HEK293 (cell line): ENCODE results near the gene SYNDIG1L.
"Not testable (repeated sequence)": the region's sequence is repeated elsewhere in the genome, so short reads cannot be mapped to it uniquely, and the experiment has no call there.

ENCODE experiments used
- CTCF ChIA-PET: fragments of 350-600 bp; formaldehyde crosslinking; extraction: SDS; loops from one replicate; lab custom pipeline; 2021; ENCODE audit warnings: antibody characterized with exemption; lab: Yijun Ruan, JAX
- POLR2A ChIA-PET: fragments of 300-600 bp; formaldehyde crosslinking; extraction: SDS; loops from one replicate; lab custom pipeline; 2020; ENCODE audit warnings: antibody characterized with exemption, inconsistent platforms; lab: Yijun Ruan, JAX
- H3K27ac ChIP-seq: fragments of 200-500 bp; sonication (Bioruptor generic); 2 replicates; pipeline ENCODE4 v1.5.1; 2014; ENCODE audit warnings: low read depth, low read length, control low read depth, inconsistent platforms; ENCODE audit errors: extremely low read depth
- H3K36me3 ChIP-seq, 2 experiments: fragments of 200-500 bp in 1 of 2; sonication (Bioruptor generic) in 1 of 2; 1 replicate in 1 of 2; 2 replicates in 1 of 2; pipeline ENCODE4 v1.5.1; 2014 to 2017; ENCODE audit warnings: inconsistent platforms in 2 of 2, low read length in 2 of 2; ENCODE audit not compliant: control insufficient read depth in 2 of 2, insufficient read depth in 1 of 2
- H3K4me1 ChIP-seq: fragments of 200-500 bp; sonication (Bioruptor generic); 2 replicates; pipeline ENCODE4 v1.5.1; 2014; ENCODE audit warnings: mild to moderate bottlenecking, low read length, inconsistent platforms; ENCODE audit not compliant: control insufficient read depth, insufficient read depth
- H3K4me3 ChIP-seq: 2 replicates; pipeline ENCODE4 v1.5.1; 2011; ENCODE audit warnings: low read depth, mild to moderate bottlenecking, control low read depth, low read length, moderate library complexity
- H3K9me3 ChIP-seq: fragments of 200-500 bp; sonication (Bioruptor generic); 2 replicates; pipeline ENCODE4 v1.5.1; 2014; ENCODE audit warnings: low read depth, low read length, inconsistent platforms; ENCODE audit not compliant: control insufficient read depth, insufficient read depth
- HOXA7 ChIP-seq: sonication (generic); formaldehyde crosslinking; IDR thresholded peaks from 2 replicates; pipeline ENCODE4 v1.8.1; 2022; ENCODE audit warnings: missing genetic modification reagents, borderline replicate concordance
- KLF16 ChIP-seq: fragments of 450-650 bp; formaldehyde crosslinking; IDR thresholded peaks from 2 replicates; pipeline ENCODE4 v1.5.1; 2017; ENCODE audit warnings: missing biosample characterization, missing genetic modification characterization
- MEIS1 ChIP-seq: sonication (generic); formaldehyde crosslinking; IDR thresholded peaks from 2 replicates; pipeline ENCODE4 v1.8.1; 2022; ENCODE audit warnings: missing genetic modification reagents, mild to moderate bottlenecking, borderline replicate concordance
- OVOL3 ChIP-seq: fragments of 450-650 bp; formaldehyde crosslinking; IDR thresholded peaks from 2 replicates; pipeline ENCODE4 v1.5.1; 2016; ENCODE audit warnings: missing biosample characterization, missing genetic modification characterization
- RBAK ChIP-seq: fragments of 450-650 bp; formaldehyde crosslinking; IDR thresholded peaks from 2 replicates; pipeline ENCODE4 v1.5.1; 2016; ENCODE audit warnings: missing biosample characterization, missing genetic modification characterization
- REPIN1 ChIP-seq: fragments of 450-650 bp; formaldehyde crosslinking; IDR thresholded peaks from 2 replicates; pipeline ENCODE4 v1.5.1; 2017; ENCODE audit warnings: missing biosample characterization, missing genetic modification characterization, low read depth
- SCRT2 ChIP-seq: fragments of 450-650 bp; formaldehyde crosslinking; IDR thresholded peaks from 2 replicates; pipeline ENCODE4 v1.5.1; 2016; ENCODE audit warnings: missing biosample characterization, missing genetic modification characterization
- SETDB1 ChIP-seq: IDR thresholded peaks from one replicate; pipeline ENCODE4 v1.6.1; 2017; ENCODE audit warnings: mild to moderate bottlenecking, low read length, moderate library complexity, mixed read lengths; ENCODE audit not compliant: insufficient read length
- WT1 ChIP-seq: fragments of 450-650 bp; formaldehyde crosslinking; IDR thresholded peaks from 2 replicates; pipeline ENCODE4 v1.5.1; 2016; ENCODE audit warnings: missing biosample characterization, missing genetic modification characterization
- ZFHX2 ChIP-seq: fragments of 450-650 bp; formaldehyde crosslinking; conservative IDR thresholded peaks from 2 replicates; pipeline ENCODE4 v1.5.1; 2016; ENCODE audit warnings: missing biosample characterization, missing genetic modification characterization
- ZFP37 ChIP-seq: fragments of 450-650 bp; formaldehyde crosslinking; IDR thresholded peaks from 2 replicates; pipeline ENCODE4 v1.5.1; 2016; ENCODE audit warnings: missing biosample characterization, missing genetic modification characterization
- ZNF324 ChIP-seq: fragments of 450-650 bp; formaldehyde crosslinking; IDR thresholded peaks from 2 replicates; pipeline ENCODE4 v1.5.1; 2016; ENCODE audit warnings: missing biosample characterization, missing genetic modification characterization
- ZNF335 ChIP-seq: fragments of 450-650 bp; formaldehyde crosslinking; conservative IDR thresholded peaks from 2 replicates; pipeline ENCODE4 v1.5.1; 2016; ENCODE audit warnings: missing biosample characterization, missing genetic modification characterization
- ZNF366 ChIP-seq: fragments of 450-650 bp; formaldehyde crosslinking; conservative IDR thresholded peaks from 2 replicates; pipeline ENCODE4 v1.5.1; 2016; ENCODE audit warnings: missing biosample characterization, missing genetic modification characterization
- ZNF426 ChIP-seq: fragments of 450-650 bp; formaldehyde crosslinking; IDR thresholded peaks from 2 replicates; pipeline ENCODE4 v1.5.1; 2017; ENCODE audit warnings: missing biosample characterization, missing genetic modification characterization, mild to moderate bottlenecking, inconsistent platforms, moderate library complexity
- ZNF473 ChIP-seq: fragments of 450-650 bp; formaldehyde crosslinking; IDR thresholded peaks from 2 replicates; pipeline ENCODE4 v1.5.1; 2017; ENCODE audit warnings: missing biosample characterization, missing genetic modification characterization
- ZNF555 ChIP-seq: fragments of 450-650 bp; formaldehyde crosslinking; conservative IDR thresholded peaks from 2 replicates; pipeline ENCODE4 v1.5.1; 2017; ENCODE audit warnings: missing biosample characterization, mild to moderate bottlenecking, missing genetic modification characterization, inconsistent platforms
- ZNF677 ChIP-seq: fragments of 450-650 bp; IDR thresholded peaks from 2 replicates; pipeline ENCODE4 v1.5.0; 2018; ENCODE audit warnings: missing biosample characterization, mild to moderate bottlenecking, missing genetic modification characterization, moderate library complexity
- ZNF701 ChIP-seq: fragments of 450-650 bp; formaldehyde crosslinking; IDR thresholded peaks from 2 replicates; pipeline ENCODE4 v1.5.1; 2016; ENCODE audit warnings: missing biosample characterization, missing genetic modification characterization
- ZNF707 ChIP-seq: fragments of 450-650 bp; formaldehyde crosslinking; IDR thresholded peaks from 2 replicates; pipeline ENCODE4 v1.5.1; 2016; ENCODE audit warnings: missing biosample characterization, missing genetic modification characterization
- ZNF776 ChIP-seq: fragments of 450-650 bp; formaldehyde crosslinking; IDR thresholded peaks from 2 replicates; pipeline ENCODE4 v1.5.0; 2017; ENCODE audit warnings: missing biosample characterization, missing genetic modification characterization, borderline replicate concordance
- ZSCAN23 ChIP-seq: fragments of 450-650 bp; formaldehyde crosslinking; IDR thresholded peaks from 2 replicates; pipeline ENCODE4 v1.5.1; 2016; ENCODE audit warnings: missing biosample characterization, missing genetic modification characterization
- TF ChIP-seq, protein P1 (sequence below): fragments of 450-650 bp; formaldehyde crosslinking; IDR thresholded peaks from 2 replicates; pipeline ENCODE4 v1.5.1; 2016; ENCODE audit warnings: missing biosample characterization, missing genetic modification characterization, borderline replicate concordance
- TF ChIP-seq, protein P2 (sequence below): fragments of 450-650 bp; formaldehyde crosslinking; IDR thresholded peaks from 2 replicates; pipeline ENCODE4 v1.5.1; 2016; ENCODE audit warnings: missing biosample characterization, missing genetic modification characterization
- TF ChIP-seq, protein P3 (sequence below): fragments of 450-650 bp; formaldehyde crosslinking; IDR thresholded peaks from 2 replicates; pipeline ENCODE4 v1.5.1; 2016; ENCODE audit warnings: missing biosample characterization, missing genetic modification characterization
- TF ChIP-seq, protein P4 (sequence below): sonication (generic); formaldehyde crosslinking; IDR thresholded peaks from 2 replicates; pipeline ENCODE4 v1.8.1; 2022; ENCODE audit warnings: mild to moderate bottlenecking, moderate library complexity, missing genetic modification reagents

The SYNDIG1L gene

DNA sequence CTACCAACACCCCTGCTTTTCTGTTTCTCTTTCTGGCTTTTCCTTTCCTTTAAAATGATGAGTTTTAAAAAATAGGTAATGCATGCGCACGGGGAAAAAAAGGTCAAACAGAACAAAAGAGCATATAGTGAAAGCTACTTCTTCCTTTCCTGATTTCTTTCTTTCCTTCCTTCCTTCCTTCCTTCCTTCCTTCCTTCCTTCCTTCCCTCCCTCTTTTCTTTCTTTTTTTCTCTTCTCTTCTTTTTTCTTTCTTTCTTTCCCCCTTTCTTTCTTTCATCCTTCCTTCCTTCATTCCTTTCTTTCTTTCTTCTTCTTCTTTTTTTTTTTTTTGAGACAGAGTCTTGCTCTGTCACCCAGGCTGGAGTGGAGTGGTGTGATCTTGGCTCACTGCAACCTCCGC, 35.5 kb downstream of the SYNDIG1L start:
- not testable (repeated sequence) for H3K9me3 ChIP-seq
- TF ChIP-seq ZNF366: peak; percentile 91
- TF ChIP-seq, all 188 proteins: peak for 1; not testable (repeated sequence) for 187
- H3K4me1 ChIP-seq, H3K27ac ChIP-seq, POLR2A ChIA-PET, H3K36me3 ChIP-seq, H3K4me3 ChIP-seq, CTCF ChIA-PET: not testable (repeated sequence)

DNA sequence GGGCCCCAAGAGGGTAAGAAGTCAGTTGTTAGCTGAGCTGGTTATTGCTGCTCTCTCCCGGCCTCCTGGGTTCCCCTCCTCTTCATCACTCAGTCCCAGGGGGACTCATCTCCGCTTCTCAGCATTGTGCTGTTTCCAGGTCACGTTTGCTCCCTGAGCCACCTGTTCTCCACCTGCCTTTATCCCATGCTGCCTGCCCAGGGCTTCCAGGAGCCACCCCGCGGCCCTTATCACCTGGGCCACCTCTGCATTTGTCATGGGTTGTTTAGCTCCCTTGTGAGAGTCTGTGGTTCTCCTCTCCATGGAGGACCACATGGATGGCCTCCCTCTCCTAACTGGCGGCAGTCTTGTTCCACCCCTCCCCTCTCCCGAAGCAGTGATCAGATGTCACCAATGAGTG, 36.0 kb downstream of the SYNDIG1L start:
- H3K36me3 ChIP-seq: no peaks in the 10 kb centered on the region
- TF ChIP-seq SETDB1 (no peak), MEIS1 (CRISPR knock-in tag) (no peak), ZFP37 (tag by site-specific recombination) (no peak), ZNF335 (tag by site-specific recombination) (no peak), HOXA7 (no peak), REPIN1 (no peak), ZNF366 (no peak), ZSCAN23 (tag by site-specific recombination) (no peak), OVOL3 (tag by site-specific recombination) (no peak), ZNF473 (tag by site-specific recombination) (no peak), SCRT2 (tag by site-specific recombination) (no peak)
- TF ChIP-seq, protein P1, sequence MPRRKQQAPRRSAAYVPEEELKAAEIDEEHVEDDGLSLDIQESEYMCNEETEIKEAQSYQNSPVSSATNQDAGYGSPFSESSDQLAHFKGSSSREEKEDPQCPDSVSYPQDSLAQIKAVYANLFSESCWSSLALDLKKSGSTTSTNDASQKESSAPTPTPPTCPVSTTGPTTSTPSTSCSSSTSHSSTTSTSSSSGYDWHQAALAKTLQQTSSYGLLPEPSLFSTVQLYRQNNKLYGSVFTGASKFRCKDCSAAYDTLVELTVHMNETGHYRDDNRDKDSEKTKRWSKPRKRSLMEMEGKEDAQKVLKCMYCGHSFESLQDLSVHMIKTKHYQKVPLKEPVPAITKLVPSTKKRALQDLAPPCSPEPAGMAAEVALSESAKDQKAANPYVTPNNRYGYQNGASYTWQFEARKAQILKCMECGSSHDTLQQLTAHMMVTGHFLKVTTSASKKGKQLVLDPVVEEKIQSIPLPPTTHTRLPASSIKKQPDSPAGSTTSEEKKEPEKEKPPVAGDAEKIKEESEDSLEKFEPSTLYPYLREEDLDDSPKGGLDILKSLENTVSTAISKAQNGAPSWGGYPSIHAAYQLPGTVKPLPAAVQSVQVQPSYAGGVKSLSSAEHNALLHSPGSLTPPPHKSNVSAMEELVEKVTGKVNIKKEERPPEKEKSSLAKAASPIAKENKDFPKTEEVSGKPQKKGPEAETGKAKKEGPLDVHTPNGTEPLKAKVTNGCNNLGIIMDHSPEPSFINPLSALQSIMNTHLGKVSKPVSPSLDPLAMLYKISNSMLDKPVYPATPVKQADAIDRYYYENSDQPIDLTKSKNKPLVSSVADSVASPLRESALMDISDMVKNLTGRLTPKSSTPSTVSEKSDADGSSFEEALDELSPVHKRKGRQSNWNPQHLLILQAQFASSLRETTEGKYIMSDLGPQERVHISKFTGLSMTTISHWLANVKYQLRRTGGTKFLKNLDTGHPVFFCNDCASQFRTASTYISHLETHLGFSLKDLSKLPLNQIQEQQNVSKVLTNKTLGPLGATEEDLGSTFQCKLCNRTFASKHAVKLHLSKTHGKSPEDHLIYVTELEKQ (tag by site-specific recombination): no peak
- TF ChIP-seq, protein P2, sequence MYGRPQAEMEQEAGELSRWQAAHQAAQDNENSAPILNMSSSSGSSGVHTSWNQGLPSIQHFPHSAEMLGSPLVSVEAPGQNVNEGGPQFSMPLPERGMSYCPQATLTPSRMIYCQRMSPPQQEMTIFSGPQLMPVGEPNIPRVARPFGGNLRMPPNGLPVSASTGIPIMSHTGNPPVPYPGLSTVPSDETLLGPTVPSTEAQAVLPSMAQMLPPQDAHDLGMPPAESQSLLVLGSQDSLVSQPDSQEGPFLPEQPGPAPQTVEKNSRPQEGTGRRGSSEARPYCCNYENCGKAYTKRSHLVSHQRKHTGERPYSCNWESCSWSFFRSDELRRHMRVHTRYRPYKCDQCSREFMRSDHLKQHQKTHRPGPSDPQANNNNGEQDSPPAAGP (tag by site-specific recombination): no peak
- ChIA-PET CTCF (no interaction called here), POLR2A (no interaction called here)
- no peaks in the 10 kb centered on the region for H3K9me3 ChIP-seq
- no peaks in the 10 kb centered on the region for H3K4me1 ChIP-seq
- no peak overlapping the region for H3K27ac ChIP-seq
- no peak overlapping the region for H3K4me3 ChIP-seq

DNA sequence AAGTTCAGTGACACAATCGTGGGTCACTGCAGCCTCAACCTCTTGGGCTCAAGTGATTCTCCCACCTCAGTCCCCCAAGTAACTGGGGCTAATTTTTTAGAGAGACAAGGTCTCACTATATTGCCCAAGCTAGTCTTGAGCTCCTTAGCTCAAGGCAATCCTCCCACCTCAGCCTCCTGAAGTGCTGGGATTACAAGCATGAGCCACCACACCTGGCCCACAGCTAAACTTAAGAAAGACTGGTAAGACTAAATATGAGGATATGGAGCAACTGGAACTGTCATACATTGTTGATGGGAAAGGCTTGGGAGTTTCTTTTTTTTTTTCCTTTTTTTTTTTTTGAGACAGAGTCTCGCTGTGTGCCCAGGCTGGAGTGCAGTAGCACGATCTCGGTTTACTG, 43.8 kb downstream of the SYNDIG1L start:
- ChIA-PET POLR2A (interaction anchor here (0.6 kb wide), 1 partner anchor 82 kb away, joined by 3 read pairs; no protein-coding TSS in a partner anchor), CTCF (no interaction called here)
- Histone ChIP-seq H3K4me1 (no peaks in the 10 kb centered on the region), H3K4me3 (no peak overlapping the region), H3K27ac (no peak overlapping the region), H3K36me3 (no peaks in the 10 kb centered on the region), H3K9me3 (no peaks in the 10 kb centered on the region)
- TF ChIP-seq ZNF677 (tag by site-specific recombination) (no peak), ZNF555 (no peak), MEIS1 (CRISPR knock-in tag) (no peak), OVOL3 (tag by site-specific recombination) (no peak), KLF16 (tag by site-specific recombination) (no peak), ZNF776 (tag by site-specific recombination) (no peak), ZNF707 (tag by site-specific recombination) (no peak), WT1 (no peak), ZNF701 (no peak), ZNF324 (tag by site-specific recombination) (no peak), ZNF426 (no peak), ZFHX2 (tag by site-specific recombination) (no peak), RBAK (tag by site-specific recombination) (no peak)
- TF ChIP-seq, protein P3, sequence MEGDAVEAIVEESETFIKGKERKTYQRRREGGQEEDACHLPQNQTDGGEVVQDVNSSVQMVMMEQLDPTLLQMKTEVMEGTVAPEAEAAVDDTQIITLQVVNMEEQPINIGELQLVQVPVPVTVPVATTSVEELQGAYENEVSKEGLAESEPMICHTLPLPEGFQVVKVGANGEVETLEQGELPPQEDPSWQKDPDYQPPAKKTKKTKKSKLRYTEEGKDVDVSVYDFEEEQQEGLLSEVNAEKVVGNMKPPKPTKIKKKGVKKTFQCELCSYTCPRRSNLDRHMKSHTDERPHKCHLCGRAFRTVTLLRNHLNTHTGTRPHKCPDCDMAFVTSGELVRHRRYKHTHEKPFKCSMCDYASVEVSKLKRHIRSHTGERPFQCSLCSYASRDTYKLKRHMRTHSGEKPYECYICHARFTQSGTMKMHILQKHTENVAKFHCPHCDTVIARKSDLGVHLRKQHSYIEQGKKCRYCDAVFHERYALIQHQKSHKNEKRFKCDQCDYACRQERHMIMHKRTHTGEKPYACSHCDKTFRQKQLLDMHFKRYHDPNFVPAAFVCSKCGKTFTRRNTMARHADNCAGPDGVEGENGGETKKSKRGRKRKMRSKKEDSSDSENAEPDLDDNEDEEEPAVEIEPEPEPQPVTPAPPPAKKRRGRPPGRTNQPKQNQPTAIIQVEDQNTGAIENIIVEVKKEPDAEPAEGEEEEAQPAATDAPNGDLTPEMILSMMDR (tag by site-specific recombination): no peak
- TF ChIP-seq, protein P4, sequence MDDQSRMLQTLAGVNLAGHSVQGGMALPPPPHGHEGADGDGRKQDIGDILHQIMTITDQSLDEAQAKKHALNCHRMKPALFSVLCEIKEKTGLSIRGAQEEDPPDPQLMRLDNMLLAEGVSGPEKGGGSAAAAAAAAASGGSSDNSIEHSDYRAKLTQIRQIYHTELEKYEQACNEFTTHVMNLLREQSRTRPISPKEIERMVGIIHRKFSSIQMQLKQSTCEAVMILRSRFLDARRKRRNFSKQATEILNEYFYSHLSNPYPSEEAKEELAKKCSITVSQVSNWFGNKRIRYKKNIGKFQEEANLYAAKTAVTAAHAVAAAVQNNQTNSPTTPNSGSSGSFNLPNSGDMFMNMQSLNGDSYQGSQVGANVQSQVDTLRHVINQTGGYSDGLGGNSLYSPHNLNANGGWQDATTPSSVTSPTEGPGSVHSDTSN: no peak
